Kidney capillary endothelial cell (primary cell): ENCODE measurements around the gene NCAM2.

Experiments used
- DNase-seq: peaks from one replicate; pipeline ENCODE4 v3.0.0-alpha.2; 2018; ENCODE audit warnings: low spot score

The NCAM2 gene

DNA sequence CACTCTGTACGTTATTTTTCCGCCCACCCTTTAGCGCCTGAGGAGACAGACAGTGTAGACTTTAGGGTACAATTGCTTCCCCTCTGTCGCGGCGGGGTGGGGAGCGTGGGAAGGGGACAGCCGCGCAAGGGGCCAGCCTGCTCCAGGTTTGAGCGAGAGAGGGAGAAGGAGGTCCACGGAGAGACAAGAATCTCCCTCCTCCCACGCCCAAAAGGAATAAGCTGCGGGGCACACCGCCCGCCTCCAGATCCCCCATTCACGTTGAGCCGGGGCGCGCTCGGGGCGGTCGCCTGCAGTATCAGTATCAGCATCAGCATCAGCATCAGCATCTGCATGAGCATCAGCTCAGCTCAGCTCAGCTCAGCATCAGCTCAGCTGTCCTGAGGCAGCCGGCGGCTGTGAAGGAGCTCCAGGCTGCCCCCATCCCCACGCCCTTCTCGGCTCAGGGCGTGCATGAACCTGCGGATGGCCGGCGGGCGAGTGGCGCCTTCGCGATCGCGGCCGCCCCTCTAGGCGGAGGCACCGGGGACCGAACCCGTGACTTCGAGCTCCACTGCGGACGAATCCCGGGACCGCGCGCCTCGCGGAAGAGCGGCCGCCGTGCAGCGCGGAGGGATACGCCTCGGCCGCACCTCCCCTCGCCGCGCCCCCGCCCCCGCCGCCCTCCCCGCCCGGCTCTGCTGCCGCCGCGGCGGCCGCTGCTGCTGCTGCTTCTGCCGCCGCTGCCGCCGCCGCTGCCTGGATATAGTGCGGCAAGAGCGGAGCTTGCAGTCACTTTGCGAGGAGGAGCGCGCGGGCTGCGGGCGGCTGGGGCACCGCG is at the start of gene NCAM2:
Gene NCAM2 (plus strand): TSS at position 774 of the 820 bp plus-strand sequence.
- peak; percentile 23 for DNase-seq

- DNase-seq, result no peak
Observed at GRCh38 chr21:20949884-20950283, 48.3 kb upstream of the NCAM2 start.

- no peak for DNase-seq
Observed at GRCh38 chr21:20965816-20966215, 32.4 kb upstream of the NCAM2 start.

- no peak for DNase-seq
Observed at GRCh38 chr21:20968391-20968790, 29.8 kb upstream of the NCAM2 start.

GRCh38 chr21:20970691-20971090 is 27.5 kb upstream of the NCAM2 start:
- no peak for DNase-seq

DNA sequence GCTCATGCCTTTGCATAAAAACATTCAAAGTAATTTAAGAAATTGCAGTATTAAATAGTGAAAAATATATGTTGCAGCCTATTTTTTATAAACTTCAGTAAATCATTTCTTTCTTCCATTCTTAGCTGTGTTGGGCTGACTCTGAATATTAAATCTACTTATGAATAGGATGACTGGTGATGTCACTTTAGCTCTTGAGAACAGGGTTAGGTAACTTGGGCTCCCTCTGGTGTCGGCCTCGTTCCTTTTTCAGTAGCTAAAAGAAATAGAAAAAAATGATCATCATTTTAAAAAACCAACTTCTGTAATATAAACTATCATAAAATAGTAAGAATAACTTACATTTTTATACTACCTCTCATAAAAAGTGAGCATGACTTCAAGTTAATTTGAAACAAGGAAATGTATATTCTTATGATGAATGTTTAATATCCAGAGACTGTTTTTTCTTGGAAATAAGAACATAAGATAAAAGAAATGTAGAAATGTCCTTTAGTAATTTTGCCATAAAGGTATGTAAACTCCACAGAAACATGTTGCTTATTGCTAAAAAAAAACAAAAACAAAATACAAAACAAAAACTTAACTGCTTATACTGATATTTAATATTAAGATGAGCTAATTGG is 26.8 kb upstream of the NCAM2 start:
- DNase-seq, result peak; percentile 44

GRCh38 chr21:20994790-20995189 is 3.4 kb upstream of the NCAM2 start:
- DNase-seq, result no peak

DNA sequence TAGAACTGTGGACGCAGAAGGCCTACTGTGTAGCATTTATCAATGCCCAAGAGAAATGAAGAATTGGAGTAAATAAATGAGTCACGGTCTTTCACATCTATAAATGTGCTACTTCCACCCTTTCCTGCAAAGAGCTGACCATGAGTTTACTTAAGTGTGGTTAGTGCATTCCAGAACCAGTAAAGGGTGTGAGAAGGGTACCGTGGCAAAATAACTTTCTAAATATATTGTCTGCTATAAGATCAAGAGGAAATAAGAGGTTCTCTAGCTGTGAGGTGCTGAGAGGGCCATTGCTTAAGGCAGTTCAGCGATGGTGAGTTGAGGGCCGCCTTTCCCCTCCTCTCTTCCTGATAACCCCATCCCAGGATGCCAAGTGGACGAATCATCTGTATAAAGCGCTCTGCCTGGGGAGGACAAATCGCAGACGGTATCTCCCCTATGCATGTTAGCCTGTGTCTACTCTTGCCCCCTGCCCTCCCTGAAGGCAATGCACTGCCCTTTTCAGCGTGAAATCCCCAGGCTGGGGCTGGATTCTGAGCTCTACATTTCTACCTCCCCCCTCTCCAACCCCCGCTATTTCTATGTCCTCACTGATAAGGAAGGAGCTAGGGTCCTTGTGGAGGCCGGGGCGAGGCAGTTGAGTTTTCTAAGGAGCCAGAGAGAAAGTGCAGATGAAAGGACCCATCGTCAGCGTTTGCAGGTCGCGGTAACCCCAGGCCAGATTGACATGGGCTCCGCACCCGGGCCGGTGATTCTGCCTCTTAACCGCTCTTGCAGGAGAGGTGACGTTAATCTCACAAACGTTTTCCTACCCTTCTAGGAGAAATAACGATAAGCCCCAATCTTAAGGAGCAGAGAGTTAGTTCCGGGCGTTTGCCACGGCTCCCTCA is 1.5 kb upstream of the NCAM2 start:
- no peak for DNase-seq

DNA sequence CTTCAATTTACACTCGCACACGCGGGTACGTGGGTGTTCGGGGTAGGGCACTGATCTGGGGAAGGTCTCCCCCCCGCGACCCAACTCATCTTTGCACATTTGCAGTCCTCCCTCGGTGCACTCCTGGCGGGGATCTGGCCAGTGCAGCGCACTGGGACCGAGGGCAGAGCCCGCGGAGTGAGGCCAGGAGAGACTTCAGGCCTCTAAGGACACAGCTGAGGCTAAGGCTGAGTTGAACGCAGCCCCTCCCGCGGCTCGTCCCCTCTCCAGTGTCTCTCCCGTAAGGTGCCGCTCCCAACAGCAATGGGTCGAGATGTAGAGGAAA is 936 bp upstream of the NCAM2 start:
- DNase-seq, result no peak

- DNase-seq, result no peak
Observed at GRCh38 chr21:20998456-20998789, 214 bp downstream of the NCAM2 start.

DNA sequence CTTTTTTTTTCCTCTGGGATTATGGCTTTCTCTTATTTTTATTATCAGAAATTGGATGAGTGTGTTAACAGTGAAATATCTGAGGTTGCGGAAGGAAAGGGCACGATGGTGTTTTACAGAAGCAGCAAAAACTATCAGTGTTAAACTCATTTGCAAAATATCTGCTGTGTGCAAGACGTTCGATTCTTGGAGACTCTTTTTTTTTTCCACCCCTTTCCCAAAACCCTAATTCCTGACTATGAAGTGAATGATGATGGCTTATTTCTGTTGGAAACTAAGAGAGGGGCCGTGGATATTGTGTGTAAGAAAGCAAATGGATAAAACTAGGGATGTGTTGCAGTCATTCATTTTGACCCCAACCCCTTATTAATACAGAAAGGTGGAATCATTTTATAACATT is 677 bp downstream of the NCAM2 start:
- DNase-seq, result no peak

DNA sequence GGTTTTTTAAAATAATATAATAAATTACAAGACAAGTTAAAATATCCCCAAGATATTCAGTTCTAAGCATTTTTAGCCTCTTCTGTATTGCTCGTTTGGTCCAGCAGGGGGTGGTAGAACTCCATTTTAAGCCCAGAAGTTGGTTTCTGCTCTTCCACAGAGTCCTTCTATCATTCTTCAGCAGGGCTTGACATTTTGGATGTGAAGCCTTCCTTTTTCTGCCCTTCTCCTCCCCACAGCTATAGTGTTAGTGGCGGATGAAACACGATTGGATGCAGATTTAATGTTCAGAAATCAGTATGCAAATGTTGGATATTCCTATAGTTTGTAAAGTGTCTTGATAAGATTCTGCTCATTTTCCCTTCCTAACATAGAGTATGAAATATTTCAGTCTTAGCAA is 1.4 kb downstream of the NCAM2 start:
- DNase-seq, result peak; percentile 39

DNA sequence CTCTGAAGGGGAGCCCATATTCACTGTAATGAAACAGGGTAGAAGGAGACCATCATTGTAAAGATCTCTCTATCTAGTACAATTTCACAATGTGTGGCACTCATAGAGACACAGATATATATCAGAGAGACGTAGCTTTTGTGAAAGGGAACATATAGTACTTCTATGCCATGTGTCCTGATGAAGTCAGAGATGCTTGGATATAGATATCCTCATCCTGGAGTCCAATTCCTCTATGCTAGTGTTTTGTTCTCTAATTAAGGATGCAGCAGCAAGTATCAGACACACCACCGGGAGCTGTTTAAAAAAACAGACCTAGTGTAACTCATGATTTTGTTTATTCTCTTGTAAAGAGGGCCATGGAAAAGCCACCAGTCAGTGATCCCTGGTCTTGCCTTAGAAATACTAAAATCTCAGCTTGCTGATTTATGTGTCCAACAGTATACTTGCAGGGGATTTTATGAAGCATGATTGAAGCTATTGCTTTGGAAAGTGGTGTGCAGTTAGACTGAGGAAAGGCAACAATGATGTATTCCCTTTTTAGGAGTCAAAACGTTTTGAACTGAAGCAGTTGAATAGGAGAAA is 2.5 kb downstream of the NCAM2 start:
- no peak for DNase-seq

- DNase-seq, result no peak
Observed at GRCh38 chr21:21001591-21002100, 3.4 kb downstream of the NCAM2 start.

DNA sequence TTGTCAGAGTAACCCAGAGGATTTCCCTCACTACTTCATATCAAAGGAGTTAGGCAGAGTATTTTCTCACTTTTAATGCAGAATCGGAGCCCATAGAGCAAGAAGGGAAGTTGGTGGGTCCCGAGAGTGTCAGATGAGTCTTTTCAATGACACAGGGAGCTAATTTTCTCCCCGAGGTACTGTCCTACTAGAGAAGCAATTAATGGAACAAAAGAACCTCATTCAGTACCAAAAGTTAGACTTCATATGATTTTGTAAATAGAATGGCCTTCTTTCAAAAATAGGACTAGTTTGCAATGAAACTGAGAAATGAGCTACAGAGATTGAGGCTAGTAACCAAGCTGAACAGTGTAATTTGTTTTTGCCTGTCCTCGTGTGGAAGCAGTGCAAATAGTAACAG is 3.9 kb downstream of the NCAM2 start:
- DNase-seq, result no peak

DNA sequence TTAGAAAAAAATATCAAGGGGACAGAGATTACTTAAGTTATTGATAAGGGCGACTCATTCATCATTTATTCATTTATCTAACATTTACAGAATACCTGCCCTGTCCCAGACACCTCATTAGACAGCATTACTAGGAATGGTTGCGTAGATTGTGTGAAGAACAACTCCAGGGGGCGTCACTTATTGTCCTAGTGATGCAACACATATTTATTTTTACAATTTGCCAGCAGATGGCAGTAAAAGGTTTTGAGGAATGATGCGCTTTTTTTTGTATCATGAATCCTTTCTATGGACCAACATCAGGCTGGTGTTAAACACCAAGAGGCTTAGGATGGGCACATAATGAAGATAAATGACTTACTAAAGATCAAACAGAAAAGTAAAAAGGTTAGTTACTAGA is 5.5 kb downstream of the NCAM2 start:
- DNase-seq, result peak; percentile 16

- no peak for DNase-seq
Observed at GRCh38 chr21:21007606-21008005, 9.4 kb downstream of the NCAM2 start.

DNA sequence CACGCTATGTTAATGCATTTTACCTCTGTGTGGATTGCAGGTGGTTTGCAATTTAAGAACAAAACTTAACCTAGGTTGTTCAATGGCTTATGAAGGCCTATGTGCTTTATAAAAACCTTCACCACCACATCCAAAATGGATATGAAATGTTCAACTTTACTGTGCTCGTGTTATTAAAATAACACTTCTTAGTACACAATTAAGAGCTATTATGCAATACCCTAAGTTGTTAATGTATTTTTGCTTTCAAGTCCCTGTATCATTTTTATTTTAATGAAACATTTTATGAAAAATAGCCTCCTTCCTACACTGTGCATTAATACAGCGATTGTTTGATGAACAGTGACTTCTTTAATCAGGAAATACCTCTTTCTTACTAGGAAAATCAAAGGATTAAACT is 12.0 kb downstream of the NCAM2 start:
- no peak for DNase-seq

- no peak for DNase-seq
Observed at GRCh38 chr21:21010698-21011097, 12.5 kb downstream of the NCAM2 start.

DNA sequence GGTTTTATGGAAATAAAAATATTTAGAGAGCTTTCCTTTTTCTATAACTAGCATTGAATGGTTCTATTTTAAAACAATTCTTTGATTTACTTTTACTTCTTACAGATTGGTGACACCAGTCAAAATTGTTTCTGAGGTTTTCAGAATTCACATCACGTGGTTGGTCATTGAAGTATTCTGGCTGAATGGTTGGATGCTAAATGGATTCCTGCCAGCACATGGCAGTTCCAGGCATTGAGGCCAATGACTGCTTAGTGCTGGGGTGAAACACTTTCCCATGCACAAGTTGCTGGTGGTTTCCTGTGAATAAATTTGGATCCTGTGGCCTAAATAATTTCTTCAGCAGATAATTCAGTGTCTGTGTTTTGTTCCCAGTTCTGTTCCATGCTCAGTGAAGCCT is 20.6 kb downstream of the NCAM2 start:
- DNase-seq, result no peak

DNA sequence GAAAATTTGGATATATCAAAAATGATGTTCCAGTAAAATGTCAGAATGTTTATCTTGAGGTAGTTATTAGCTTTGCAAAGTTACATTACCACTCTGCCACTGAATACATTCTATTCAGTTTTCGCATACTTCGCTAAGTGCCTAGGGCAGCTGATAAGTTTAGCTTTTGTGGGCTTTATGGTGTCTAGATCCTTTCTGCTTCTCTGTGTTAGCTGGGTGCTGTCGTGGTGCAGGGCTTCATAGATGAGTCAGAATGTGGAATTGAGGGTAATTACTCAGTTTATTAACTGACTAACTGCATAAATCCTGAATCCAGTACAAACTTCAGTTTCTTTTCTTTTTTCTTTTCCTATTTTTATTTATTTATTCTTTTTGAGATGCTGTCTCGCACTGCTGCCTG is 21.5 kb downstream of the NCAM2 start:
- no peak for DNase-seq

GRCh38 chr21:21025742-21026141 is 27.5 kb downstream of the NCAM2 start:
- no peak for DNase-seq
